ENCODE measurements around the gene KCNE2. TPM values are rescaled to one million over a fixed set of nuclear protein-coding genes. Genes with fewer than 3 reads are reported as not detected.

KCNE2 gene
- total and polyA plus RNA-seq, 2 of the 8 experiments (the other 6 are each of a cell fraction or from before 2014, with no cell fraction given): 0.09 to 0.37 TPM

GRCh38 chr21:34365809-34366208, 2.0 kb downstream of the KCNE2 start:
- no peaks in the 10 kb centered on the region for H3K79me2 ChIP-seq (ENCODE audit: control insufficient read depth in 1 of 2, insufficient read depth in 2 of 2, low read length in 2 of 2)
- H2BK120ac ChIP-seq (replicated peaks; ENCODE audit: low read depth, low read length): no peak overlapping the region
- H4K5ac ChIP-seq (ENCODE audit: insufficient read length, low read depth, low read length): no peak overlapping the region
- no peak overlapping the region for H3K27ac ChIP-seq (ENCODE audit: low read depth, low read length)
- no peak overlapping the region for H2BK15ac ChIP-seq (ENCODE audit: low read length)
- DNase-seq (ENCODE audit: low read depth in 1 of 2, low spot score in 2 of 2) (peak in 1 of 2 experiments; percentile 24), FAIRE-seq (no peak)
- H3K4me2 ChIP-seq (ENCODE audit: insufficient read depth in 1 of 2, low read depth in 2 of 2, low read length in 2 of 2): no peak overlapping the region
- peaks cover 0 to 3% (median 0%) of the 10 kb centered on the region in 4 experiments; a peak in 2 of 7 replicates for H3K4me1 ChIP-seq (replicated peaks in 1 of 4; ENCODE audit: control insufficient read depth in 3 of 4, insufficient read depth in 4 of 4, low read length in 3 of 4)
- no peak overlapping the region for H3K14ac ChIP-seq (ENCODE audit: insufficient read length)
- H3K4ac ChIP-seq (replicated peaks; ENCODE audit: insufficient read length, low read depth, low read length): no peak overlapping the region
- H2BK20ac ChIP-seq (ENCODE audit: low read length): no peak overlapping the region
- ChIA-PET CTCF (ENCODE audit: partially characterized antibody) (interaction anchor here (0.9 to 2.1 kb wide), 3 partner anchors 17 to 266 kb away, joined by 3 to 9 read pairs (median 4); no protein-coding TSS in a partner anchor), POLR2A (ENCODE audit: partially characterized antibody) (no interaction called here)
- no peaks in the 10 kb centered on the region for H4K20me1 ChIP-seq (replicated peaks in 1 of 2; ENCODE audit: control insufficient read depth in 1 of 2, insufficient read depth in 2 of 2, low read length in 2 of 2)
- H3K9me3 ChIP-seq (ENCODE audit: insufficient read depth in 2 of 2, low read depth in 1 of 2, low read length in 1 of 2): no peaks in the 10 kb centered on the region
- H3K79me1 ChIP-seq (ENCODE audit: low read depth, low read length): no peaks in the 10 kb centered on the region
- no peak overlapping the region for H2AFZ ChIP-seq (ENCODE audit: low read length)
- H4K8ac ChIP-seq (ENCODE audit: extremely low read depth, insufficient read depth, low read length): no peak overlapping the region
- H2BK12ac ChIP-seq (ENCODE audit: low read depth, low read length): no peak overlapping the region
- no peaks in the 10 kb centered on the region for H3K36me3 ChIP-seq (ENCODE audit: control insufficient read depth in 2 of 4, insufficient read depth in 4 of 4, low read length in 3 of 4)
- H2AK5ac ChIP-seq (ENCODE audit: low read depth, low read length): no peak overlapping the region
- WGBS, 2 experiments (ENCODE audit: extremely low coverage in 1 of 2, insufficient coverage in 1 of 2, insufficient read length in 1 of 2, insufficient replicate concordance in 2 of 2, low coverage in 1 of 2, low lambda C conversion rate in 2 of 2, missing lambda C conversion rate in 1 of 2): 90% methylated on average over 6 of the region's 6 CpGs; no CpG with 5 or more reads in 1 of the 2 experiments
- H3K9ac ChIP-seq (replicated peaks in 1 of 4; ENCODE audit: extremely low read depth in 1 of 4, low read depth in 3 of 4, low read length in 3 of 4): no peak overlapping the region
- no peak overlapping the region for H3K23ac ChIP-seq (ENCODE audit: insufficient read length)
- H3K56ac ChIP-seq (replicated peaks; ENCODE audit: insufficient read length, low read depth, low read length): no peak overlapping the region
- H3K18ac ChIP-seq (ENCODE audit: extremely low read depth, low read length): no peak overlapping the region
- H2BK5ac ChIP-seq (ENCODE audit: low read depth, low read length): no peak overlapping the region
- H4K91ac ChIP-seq (replicated peaks; ENCODE audit: insufficient read length, low read length): no peak overlapping the region
- H3K27me3 ChIP-seq (replicated peaks in 1 of 4; ENCODE audit: control insufficient read depth in 3 of 4, extremely low read depth in 1 of 4, insufficient read depth in 3 of 4, low read length in 3 of 4): no peaks in the 10 kb centered on the region; a peak in 1 of 7 replicates
- H3K4me3 ChIP-seq (ENCODE audit: extremely low read depth in 1 of 4, insufficient read depth in 2 of 4, low read depth in 3 of 4, low read length in 4 of 4): no peak overlapping the region
- H3K23me2 ChIP-seq (ENCODE audit: low read depth, low read length): no peaks in the 10 kb centered on the region
- TF ChIP-seq KDM4A (IDR thresholded peaks at IDR 0.05; ENCODE audit: low read depth, low read length, severe bottlenecking) (no peak), CTCF (IDR thresholded peaks at IDR 0.05; ENCODE audit: control extremely low read depth in 1 of 3, insufficient read depth in 1 of 3, low read depth in 1 of 3, low read length in 3 of 3) (no peak), CHD2 (IDR thresholded peaks at IDR 0.05; ENCODE audit: low read length) (no peak), ATF2 (IDR thresholded peaks at IDR 0.05; ENCODE audit: low read length) (no peak), TAF1 (IDR thresholded peaks at IDR 0.05; ENCODE audit: low read depth, low read length) (no peak), FOSL1 (IDR thresholded peaks at IDR 0.05; ENCODE audit: insufficient read depth, low read depth, low read length) (no peak), EZH2 (IDR thresholded peaks at IDR 0.05; ENCODE audit: low read depth, low read length, severe bottlenecking) (no peak), POU5F1 (IDR thresholded peaks at IDR 0.05; ENCODE audit: low read depth, low read length) (no peak), NANOG (IDR thresholded peaks at IDR 0.05; ENCODE audit: insufficient read depth, low read depth, low read length, poor library complexity, severe bottlenecking) (no peak), RFX5 (IDR thresholded peaks at IDR 0.05; ENCODE audit: borderline replicate concordance, low read depth, low read length) (no peak)

All from H1 (cell line).